ENCODE measurements around the gene OSBP2.

GRCh38 chr22:30776476-30776875, 81.8 kb downstream of the OSBP2 start:
- TF ChIP-seq CTCF (IDR thresholded peaks at IDR 0.05), result no peak
- TF ChIP-seq ZFX (IDR thresholded peaks at IDR 0.05; ENCODE audit: borderline replicate concordance), result no peak

Measured in 22Rv1 (cell line).